Sigmoid colon (tissue), 4 donors: ENCODE results near the gene CNTN2.

Source experiments
- CTCF ChIP-seq, 4 experiments: fragments of 450-650 bp in 3 of 4; fragments of 200-600 bp in 1 of 4; IDR thresholded peaks; one replicate each; pipeline ENCODE4 v1.5.1; 2016 to 2019; ENCODE audit warnings: antibody characterized with exemption in 4 of 4, mild to moderate bottlenecking in 3 of 4, moderate library complexity in 2 of 4
- POLR2AphosphoS5 ChIP-seq, 4 donors: sonication (generic); formaldehyde crosslinking; IDR thresholded peaks; one replicate each; pipeline ENCODE4 v1.6.1; 2017; ENCODE audit warnings: antibody characterized with exemption in 4 of 4

- TF ChIP-seq CTCF (IDR thresholded peaks at IDR 0.05) (no peak), POLR2AphosphoS5 (IDR thresholded peaks at IDR 0.05) (no peak)
These were observed 12.1 kb upstream of the CNTN2 start for GRCh38 chr1:205030896-205031295.
